Pons (tissue), 1 donor: ENCODE data around the gene BNC2.

ENCODE experiments used
- DNase-seq: peaks from one replicate; pipeline ENCODE4 v3.0.0-alpha.2; 2016; ENCODE audit warnings: low spot score

BNC2 gene

DNA sequence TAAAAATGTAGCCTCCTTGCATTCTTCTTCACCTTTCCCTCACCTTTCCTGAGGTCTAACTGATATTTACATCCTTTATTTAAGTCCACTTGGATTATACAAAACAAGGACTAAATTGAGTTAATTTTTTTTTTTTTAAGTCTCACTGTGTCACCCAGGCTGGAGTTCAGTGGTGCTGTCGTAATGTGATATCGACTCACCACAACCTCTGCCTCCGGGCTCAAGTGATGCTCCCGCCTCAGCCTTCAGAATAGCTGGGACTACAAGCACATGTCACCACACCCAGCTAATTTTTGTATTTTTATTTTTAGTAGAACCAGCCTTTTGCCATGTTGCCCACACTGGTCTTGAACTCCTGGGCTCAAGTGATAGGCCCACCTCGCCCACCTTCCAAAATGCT is 195.3 kb downstream of the BNC2 start:
- DNase-seq: no peak

DNA sequence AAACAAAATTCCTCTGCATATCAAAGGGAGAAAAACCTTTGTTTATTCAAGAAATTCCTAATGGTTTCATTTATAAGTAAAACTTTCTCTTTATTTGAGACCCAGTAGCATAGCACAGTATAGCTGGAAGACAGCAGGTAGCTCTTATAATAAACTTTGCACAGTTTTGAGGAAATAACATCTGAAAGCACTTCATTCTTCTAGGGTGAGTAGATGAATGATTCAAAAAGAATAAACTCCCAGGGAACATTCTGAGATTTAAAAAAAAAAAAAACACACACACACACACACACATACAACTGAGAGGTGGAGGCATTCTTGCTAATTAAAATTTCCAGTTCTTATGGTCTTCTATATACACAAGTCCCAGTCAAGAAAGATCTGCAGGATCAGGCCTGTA is 197.3 kb downstream of the BNC2 start:
- no peak for DNase-seq

DNA sequence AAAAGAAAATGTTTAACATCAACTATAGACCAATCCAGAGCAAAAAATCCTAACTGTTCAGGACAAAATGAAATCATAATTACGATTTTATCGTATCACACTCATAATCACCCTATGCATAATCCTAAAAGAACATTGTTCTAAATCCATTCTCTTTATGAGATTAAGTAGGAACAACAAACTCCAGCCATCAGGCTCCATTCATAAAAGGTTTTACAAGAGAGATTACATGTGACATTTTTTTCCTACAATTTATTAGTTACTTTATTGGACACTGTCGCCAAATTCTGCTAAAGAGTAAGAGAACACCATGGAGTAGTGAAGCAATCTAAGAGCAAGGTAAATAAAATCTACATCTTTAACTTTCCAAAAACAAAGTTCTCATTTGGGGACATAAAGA is 198.0 kb downstream of the BNC2 start:
- no peak for DNase-seq

DNA sequence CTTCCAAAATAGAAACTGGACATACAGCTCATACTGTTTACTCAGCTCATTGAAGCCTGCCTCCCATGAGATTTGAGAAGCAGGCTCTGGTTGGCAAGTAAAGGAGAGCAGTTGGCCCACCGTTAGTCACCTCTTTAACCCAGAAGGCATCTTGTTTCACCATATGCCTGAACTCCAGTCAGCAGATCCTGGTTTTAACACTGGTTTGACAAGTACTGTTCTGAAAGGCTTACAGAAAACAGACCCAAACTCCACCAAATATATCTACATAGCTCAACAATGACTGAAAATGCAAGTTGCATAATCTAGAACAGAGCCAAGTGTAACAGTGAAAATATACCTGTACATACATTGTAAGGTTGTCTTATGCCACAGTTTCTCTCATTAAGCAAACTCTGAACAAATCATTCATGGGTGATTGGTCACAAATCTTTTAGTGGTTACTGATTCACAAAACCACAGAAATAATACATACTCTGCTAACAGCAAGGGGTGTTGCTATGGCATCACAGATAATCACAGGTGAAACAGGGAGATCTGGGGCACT is 198.8 kb downstream of the BNC2 start:
- DNase-seq: no peak

DNA sequence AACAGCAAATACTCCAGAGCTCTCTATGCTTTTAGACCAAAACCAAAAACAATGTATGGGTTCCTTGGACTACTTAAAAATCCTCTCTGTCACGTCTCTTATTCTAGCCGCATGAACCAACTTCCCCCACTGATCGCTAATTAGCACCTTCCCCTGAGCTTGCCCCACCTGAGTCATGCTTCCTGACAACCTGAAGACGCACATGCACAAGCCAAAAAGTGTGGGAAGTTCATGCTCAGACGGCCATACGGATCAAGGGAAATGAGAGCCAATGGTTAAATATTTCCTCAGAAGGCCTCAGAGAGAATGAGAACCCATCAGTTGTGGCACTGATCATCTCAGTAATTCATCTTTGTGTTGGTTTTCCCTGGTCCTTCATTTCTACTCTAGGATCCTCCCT is 199.7 kb downstream of the BNC2 start:
- DNase-seq: no peak

DNA sequence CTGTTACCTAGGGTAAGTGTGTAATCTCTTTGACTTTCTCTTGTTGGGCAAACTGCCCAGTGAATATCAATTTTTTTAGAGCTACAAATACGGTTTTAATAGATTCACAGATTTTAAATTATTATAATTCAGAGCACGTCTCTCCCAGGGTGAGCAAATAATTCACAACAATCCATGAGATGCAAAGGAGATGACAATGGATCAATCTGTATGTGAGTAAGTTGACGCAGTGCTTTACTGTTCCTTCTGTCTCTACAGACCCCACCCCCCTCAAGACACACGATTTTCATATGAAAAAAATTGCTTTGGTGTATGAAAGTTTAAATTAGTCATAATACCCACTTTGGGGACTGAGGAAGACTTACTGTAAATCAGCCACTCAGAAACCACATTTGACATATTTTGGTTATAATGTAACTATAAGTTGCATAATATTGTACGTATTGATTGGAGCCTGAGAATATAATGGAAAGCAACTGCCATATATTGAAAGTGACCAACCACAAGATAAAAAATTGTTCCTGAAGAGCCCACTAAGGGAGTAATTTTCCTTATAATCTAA is 201.7 kb downstream of the BNC2 start:
- DNase-seq: no peak

DNA sequence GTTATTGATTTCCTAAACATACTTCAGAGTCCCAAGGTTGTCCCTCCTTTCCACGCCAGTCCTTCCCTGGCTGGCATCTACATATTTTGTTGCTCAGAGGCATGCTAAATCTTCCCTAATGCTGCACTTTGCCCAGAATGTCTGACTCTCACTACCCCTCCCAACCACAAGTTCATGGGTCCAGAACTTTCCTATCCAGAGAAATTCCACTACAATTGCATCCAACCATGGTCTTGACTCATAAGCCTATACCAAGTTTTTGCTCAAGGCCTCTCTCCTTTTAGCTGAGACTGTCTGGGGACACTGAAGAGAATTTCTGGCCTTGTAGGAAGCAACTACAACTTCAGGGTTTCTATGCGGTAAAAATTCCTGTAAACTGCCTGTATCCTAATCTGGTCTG is 206.3 kb downstream of the BNC2 start:
- DNase-seq: no peak

DNA sequence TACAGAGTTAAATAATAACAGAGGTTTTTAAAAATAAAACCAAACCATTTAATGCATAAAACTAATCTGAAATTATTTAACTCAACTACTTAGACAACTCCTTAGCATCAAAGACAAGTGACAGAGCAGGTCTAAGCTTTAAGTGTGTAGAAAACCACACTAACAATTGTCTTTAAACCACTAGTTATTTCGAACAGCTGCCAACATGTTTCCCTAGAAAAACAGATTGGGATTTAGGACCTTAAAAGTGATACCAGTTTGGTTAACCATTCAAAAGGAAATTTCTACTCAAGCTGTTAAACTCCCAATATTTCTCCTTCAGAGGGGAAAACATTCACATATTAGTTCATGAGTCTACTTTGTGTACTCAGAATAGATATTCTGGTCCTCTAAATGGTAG is 208.7 kb downstream of the BNC2 start:
- no peak for DNase-seq

DNA sequence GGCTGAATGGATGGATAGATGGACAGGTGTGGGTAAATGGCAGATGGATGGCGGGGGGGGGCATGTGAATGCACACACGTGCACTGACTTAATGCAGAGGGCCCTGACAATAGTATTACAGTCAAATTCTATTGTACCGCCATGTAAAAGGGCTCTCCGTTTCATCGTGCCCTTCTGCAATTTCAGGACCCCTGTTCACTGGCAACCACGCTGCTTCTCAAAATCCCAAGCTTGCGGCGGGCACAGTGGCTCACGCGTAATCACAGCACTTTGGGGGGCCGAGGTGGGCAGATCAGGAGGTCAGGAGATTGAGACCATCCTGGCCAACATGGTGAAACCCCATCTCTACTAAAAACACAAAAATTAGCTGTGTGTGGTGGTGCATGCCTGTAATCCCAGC is 211.4 kb downstream of the BNC2 start:
- no peak for DNase-seq

DNA sequence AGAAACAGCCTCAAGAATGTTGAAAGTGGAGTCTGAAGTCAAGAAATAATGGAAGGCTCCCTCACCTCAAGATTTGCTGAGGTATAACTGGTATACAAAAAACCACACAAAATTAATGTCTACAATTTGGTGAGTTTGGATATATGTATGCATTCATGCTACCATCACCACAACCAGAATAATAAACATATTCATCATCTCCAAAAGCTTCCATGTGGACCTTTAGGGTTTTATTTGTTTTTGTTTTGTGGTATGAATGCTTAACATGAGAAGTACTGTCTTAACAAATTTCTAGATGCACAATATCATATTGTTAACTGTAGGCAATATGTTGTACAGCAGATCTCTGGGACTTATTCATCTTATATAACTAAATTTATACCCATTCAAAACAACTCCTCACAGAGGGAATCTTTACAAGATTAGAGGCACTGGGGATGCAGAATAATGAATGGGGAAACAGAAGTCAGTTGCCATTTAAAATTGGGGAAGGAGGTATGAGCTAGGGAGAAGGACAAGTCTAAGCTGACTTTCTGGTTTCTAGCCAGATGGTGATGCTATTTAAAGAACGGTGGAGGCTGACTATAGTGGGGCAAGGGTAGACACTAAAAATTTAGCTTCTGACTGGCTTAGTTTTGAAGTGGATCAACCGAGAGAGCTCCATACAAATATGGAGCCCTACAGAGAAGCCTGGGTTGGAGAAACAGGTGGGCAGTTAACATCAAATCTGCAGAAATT is 213.9 kb downstream of the BNC2 start:
- DNase-seq: peak; percentile 40

DNA sequence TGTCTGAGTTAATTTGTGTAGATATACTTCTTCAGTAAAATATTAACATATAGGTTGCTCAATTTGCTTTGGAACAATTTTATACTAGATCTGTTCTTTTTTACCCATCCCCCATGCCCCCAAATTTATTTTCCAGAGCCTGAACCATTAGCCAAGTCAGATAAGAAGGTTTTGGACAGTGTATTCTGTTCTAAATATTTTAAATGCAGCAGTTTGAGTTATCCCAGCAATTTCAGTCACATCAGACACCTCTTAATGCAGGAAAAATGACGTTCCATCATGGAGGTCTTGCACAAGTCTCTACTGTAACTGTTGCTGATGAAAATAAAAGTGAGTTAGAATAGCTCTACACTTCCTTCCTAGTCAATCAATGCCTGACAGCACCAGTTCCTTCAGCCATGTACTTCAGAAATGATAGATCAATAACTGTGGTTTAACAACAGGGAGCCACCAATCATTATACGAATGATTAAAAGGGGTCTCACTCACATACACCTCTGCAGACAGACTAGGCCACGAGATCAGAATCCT is 215.8 kb downstream of the BNC2 start:
- DNase-seq: no peak

DNA sequence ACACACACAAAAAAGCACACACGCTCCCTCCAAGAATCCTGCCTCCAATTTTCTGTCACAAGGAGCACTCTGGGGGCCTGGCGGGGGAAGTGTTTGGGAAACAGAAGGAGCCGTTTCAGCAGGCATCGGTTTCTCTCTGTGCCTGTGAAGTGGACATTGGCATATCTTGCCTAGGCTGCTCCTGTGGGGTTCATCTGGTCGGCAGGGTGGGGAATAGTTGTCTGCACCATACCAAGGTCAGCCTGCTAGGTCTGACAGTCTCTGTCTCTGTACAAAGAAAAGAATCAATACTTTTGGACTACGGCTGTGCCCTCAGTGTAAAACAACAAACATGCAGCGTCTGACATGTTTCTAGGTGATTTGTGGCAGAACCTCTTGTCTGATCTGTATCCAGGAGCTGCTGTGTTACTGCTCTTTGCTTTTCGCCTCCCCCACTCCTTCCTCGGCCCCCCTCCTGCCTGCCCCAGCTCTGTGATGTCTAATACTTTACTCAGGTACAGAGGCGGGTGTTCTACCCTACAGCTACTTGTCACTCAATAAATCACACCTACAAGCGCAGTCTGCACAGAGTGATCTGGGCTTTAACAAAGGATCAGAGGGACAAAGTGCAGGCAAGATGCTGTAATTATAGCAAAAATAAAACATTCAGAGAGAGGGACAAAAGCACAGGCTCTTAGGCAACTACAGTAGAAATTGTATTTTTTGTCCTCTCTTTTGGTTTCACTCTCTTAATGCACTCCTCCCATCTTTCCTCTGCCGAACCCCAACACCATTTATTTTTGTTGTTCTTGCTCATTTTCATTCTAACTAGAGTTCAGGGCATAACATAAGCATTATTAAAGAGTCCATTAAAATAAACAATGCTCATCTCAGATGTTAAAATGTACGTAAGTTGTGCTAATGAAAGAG is 216.7 kb downstream of the BNC2 start:
- DNase-seq: no peak

DNA sequence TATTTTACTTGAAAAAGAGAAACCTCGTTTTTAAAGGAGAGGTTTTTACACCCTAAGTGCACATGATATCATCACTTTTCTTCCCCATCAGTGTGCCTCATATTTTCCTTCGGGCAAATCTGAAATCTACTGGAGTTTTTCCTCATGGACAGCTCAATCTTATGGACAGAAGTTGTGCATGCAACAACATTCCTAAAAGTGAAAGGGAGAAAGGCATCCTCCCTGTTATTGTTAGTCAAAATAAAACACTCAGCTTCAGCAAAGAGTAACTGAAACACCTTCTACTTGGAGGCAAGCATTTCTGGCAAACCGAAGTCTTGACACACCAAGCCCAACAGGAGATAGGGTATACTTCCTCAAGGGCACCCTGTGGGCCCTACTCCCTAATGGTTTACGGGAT is 217.9 kb downstream of the BNC2 start:
- DNase-seq: no peak

DNA sequence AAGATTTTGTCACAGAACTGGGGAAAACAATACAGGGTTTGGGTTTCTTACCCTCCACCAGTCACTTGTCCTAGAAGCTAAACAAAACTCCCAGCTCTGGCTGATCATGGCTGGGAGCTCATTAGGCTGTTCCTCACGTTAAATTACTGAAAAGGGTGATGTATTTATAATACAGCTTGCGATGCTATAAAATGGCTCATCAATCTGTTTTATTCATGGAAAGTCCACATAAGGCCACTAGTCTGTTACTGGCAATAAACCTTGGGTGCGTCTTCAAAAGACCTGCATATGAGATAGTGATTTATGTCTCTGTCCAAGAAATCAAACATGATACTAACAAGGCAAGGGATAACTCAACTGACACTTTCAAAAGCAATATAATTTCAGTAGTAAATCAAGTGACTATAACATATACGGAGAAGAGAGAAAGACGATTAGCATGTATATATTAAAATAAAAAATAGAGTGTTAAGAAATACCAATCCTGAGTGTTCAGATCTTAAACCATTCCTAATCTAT is 219.0 kb downstream of the BNC2 start:
- no peak for DNase-seq

DNA sequence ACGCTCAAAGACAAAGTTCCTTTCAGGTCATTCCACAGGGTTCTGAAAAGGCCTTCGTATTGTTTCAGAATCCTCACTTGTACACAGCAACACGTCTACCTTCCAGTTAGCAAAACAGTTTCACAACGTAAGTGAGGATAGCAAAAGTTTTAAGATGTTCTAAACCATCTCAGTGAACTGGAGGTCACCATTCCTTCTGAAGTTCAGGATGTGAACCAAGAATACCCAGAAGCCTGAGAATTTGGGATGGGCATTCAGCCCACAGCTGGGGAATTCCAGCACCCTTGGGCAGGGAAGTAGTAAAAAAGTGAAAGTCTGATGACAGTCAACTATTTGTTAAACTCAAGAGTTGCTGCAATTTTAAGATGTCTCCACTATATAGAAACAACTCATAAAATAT is 224.5 kb downstream of the BNC2 start:
- no peak for DNase-seq

DNA sequence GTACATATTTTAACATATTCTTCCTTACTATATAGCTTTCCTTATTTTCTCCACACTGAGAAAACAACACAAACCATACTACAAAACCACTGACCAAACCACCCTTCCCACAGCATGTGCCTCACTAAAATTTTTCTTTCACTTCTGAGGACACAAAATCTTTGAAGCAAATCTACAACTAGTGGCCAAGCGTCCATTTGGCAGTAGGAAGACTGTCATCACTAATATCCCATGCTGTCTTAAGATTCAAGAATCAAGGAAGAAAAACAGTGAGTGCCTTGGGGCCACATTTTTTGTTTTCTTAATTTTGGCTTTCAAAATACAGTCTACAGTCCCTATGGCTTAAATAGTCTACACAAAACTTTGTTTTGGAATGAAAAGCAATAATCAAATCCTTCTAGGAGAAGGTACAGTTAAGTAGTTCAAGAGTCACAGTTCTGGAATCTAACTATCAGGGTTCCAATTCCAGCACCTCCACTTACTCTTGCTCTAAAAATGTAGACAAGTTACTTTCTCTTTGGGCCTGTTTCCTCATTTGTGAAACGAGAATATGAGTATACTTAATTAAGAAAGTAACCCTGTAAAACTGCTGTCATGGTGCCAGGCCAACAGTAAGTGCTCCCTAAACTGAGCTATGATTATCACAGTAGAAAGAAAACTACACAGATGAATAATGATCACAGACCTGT is 227.9 kb downstream of the BNC2 start:
- DNase-seq: no peak

DNA sequence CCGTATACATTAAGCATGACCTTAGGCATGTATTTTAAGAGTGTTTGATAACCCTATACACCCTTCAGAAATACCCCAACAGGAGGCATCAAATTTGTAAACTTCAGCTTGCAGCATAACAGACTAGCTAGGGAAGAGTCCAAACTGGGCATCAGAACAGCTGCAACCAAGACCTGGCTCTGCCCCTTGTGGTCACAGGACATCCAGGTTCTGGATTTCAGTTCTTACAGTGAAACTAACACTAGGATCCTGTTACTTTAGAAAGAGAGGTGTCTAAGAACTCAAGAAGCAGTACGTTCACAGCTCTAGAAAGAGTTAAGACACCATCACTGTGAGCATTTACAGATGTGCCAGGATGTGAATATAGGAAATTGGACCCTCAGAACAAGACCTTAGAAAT is 229.8 kb downstream of the BNC2 start:
- DNase-seq: no peak

DNA sequence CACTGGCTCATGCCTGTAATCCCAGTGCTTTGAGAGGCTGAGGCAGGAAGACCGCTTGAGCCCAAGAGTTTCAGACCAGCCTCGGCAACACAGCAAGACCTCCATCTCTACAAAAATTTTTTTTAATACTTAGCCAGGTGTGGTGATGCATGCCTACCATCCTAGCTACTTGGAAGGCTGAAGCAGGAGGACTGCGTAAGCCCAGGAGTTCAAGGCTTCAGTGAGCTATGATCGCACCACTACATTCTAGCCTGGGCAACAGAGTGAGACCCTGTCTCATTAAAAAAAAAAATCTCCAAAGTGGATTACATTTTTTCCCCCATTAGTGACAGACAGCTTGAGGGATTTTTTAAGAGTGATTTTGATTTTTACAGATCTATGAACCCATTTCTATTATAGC is 230.8 kb downstream of the BNC2 start:
- DNase-seq: no peak

DNA sequence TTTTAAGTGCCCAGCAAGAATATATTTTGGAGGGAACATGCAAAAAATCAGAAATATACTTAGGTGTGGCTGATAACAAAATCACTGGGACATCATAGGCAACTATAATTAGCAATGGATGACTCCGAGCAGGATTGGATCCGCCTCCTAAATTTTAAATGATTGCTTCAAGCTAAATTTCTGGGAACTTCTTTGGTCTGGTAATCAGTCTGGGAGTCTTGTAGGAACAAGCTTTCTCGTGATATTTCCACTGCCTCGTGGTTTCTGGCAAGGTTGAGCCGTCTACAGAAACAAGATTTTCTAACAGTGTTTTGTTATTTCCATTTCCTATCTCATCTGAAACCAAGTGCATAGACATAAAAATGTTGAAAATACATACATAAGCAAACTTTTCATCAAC is 232.6 kb downstream of the BNC2 start:
- no peak for DNase-seq

DNA sequence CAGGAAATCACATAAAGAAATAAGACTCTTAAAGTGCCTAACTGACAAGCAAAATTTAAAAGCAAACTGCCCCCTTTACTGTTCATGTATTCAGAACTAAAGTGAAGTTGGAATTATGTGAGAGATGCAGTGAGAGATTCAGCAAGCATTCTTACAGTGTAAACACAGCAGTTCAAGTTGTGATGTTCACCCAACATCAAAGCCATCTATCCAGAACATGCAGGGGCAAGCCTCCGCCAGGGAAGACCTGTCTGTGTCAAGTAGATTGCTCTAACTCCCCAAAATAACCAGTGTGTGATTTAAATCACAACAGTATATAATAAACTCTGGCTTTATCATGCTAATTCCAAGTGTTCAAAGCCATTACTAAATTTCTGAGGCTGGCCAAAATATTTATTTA is 233.3 kb downstream of the BNC2 start:
- no peak for DNase-seq

DNA sequence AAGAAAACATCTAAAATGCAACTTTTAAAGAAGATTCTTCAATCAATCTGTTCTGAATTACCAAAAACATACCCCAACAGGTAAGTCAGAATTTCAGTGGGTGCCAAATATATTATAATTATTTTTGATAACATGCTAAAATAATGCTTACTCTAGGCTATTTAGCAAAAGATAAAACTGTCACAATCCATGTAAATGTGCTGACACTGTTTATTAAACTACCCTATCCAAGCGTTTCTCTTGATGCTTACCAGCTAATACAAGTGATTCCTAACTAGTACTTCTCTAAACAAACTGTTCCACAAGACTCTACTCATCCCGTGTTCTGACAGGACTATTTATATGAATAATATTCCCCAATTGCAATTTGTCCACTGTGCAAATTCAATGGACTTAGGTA is 236.7 kb downstream of the BNC2 start:
- no peak for DNase-seq

DNA sequence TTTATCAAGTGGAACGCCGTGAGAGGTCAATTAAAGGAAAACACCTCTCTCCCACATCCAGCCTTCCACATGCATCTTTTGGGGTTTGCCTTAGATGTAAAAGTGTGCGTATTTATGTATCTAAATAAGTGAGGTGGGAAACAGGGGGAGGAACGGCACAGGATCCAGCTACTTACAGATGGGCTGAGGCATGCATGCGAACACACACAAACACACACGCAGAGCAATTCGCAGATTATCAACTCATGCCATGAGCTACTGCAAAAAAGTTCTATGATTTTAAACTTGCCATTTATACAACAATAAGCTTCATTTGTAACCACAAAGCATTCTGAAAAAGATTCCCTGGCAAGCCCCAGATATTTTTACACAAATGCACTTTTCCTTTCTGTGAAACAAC is 242.1 kb downstream of the BNC2 start:
- no peak for DNase-seq
